ENCODE measurements around the gene PLEKHA1.
A peak's percentile ranks its signal among the peaks of the same experiment; 100 is the strongest.

The PLEKHA1 gene

DNA sequence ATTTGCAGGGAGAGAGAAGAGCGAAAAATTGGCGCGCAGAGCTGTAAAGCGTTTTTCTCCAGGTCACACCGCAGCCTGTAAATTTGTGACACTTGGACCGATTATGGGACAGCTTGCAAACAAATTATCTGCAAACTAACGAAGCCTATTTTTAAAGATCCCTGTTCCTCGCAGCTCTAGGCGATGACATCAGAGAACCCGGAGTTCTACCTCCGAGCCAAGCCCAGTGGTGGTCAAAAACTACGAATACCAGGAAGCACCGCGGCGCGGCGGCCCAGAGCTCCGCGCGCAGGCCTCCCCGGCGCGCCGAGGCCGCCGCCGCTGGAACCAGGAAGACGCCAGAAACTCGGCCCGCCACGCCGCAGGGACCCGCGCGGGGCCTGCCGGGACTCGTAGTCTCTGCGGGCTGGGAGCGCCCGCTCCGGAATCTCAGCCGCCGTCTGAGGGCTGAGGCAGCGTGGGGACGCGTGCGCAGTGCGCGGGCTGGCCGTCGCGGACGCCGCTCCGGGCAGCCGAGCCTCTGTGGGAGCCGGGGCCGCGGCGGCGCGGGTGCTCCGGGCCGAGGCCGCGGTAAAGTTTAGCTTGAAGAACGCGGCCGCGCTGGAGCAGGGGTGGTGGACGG is at the start of gene PLEKHA1:
Gene PLEKHA1 (plus strand): TSS at position 472 of the 622 bp plus-strand sequence. CDS start 18,493 bp downstream, outside the sequence.
- H3K4me3 ChIP-seq (ENCODE audit: low read depth in 1 of 2, low read length in 2 of 2), result peak within 1 kb of the TSS; percentile 47 to 77; a peak in 3 of 4 replicates
- TF ChIP-seq EZH2 (IDR thresholded peaks at IDR 0.05; ENCODE audit: borderline replicate concordance, low read depth, low read length, severe bottlenecking), result no peak
- TF ChIP-seq, protein P1, sequence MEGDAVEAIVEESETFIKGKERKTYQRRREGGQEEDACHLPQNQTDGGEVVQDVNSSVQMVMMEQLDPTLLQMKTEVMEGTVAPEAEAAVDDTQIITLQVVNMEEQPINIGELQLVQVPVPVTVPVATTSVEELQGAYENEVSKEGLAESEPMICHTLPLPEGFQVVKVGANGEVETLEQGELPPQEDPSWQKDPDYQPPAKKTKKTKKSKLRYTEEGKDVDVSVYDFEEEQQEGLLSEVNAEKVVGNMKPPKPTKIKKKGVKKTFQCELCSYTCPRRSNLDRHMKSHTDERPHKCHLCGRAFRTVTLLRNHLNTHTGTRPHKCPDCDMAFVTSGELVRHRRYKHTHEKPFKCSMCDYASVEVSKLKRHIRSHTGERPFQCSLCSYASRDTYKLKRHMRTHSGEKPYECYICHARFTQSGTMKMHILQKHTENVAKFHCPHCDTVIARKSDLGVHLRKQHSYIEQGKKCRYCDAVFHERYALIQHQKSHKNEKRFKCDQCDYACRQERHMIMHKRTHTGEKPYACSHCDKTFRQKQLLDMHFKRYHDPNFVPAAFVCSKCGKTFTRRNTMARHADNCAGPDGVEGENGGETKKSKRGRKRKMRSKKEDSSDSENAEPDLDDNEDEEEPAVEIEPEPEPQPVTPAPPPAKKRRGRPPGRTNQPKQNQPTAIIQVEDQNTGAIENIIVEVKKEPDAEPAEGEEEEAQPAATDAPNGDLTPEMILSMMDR (IDR thresholded peaks at IDR 0.05; ENCODE audit: borderline replicate concordance, extremely low read depth, low read length, poor library complexity, severe bottlenecking), result no peak
- H3K27ac ChIP-seq (ENCODE audit: low read length), result peak within 1 kb of the TSS; percentile 81
- H3K9me3 ChIP-seq (ENCODE audit: insufficient read depth, low read length, severe bottlenecking), result no peaks in the 10 kb centered on the region
- H3K36me3 ChIP-seq (ENCODE audit: insufficient read depth, low read length), result no peaks in the 10 kb centered on the region
- peak; percentile 85 for ATAC-seq (ENCODE audit: insufficient read depth, low read depth)
- H3K4me1 ChIP-seq (ENCODE audit: insufficient read depth, low read length), result peaks cover 37% of the 10 kb centered on the region
- H3K27me3 ChIP-seq (ENCODE audit: insufficient read depth, low read length, poor library complexity), result no peaks in the 10 kb centered on the region
- H3K79me2 ChIP-seq (ENCODE audit: insufficient read depth, low read length), result peaks cover 35% of the 10 kb centered on the region
- H4K20me1 ChIP-seq (ENCODE audit: insufficient read depth, low read length), result no peaks in the 10 kb centered on the region
- peak within 1 kb of the TSS; percentile 65 for H2AFZ ChIP-seq (ENCODE audit: low read depth, low read length)
- H3K4me2 ChIP-seq (ENCODE audit: insufficient read depth, low read length), result peak within 1 kb of the TSS; percentile 74
- peak within 1 kb of the TSS; percentile 69 for H3K9ac ChIP-seq (ENCODE audit: low read depth, low read length)
- peak; percentile 87 for DNase-seq

DNA sequence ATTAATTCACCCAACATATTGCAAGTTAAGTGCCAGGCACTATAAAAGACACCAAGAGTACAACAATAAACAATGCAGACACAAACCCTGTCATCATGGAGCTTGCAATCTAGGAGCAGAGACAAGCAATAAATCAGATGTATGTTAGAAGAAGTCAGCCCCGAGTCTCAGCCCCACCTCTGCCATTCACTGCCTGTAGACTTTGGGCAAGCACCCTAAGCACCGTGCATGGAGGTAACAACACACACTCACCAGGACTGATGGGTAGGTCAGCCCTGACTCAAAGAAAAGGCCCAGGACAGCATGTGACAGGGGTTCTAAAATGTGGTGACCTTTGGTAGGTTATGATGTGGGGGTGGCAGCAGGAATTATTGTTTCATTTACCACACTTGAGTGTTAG is 49.3 kb upstream of the PLEKHA1 start:
- Histone ChIP-seq H4K20me1 (ENCODE audit: insufficient read depth, low read length) (no peaks in the 10 kb centered on the region), H3K9ac (ENCODE audit: low read depth, low read length) (no peak overlapping the region), H3K9me3 (ENCODE audit: insufficient read depth, low read length, severe bottlenecking) (peaks cover 2% of the 10 kb centered on the region), H3K27me3 (ENCODE audit: insufficient read depth, low read length, poor library complexity) (peaks cover 8% of the 10 kb centered on the region), H3K4me3 (ENCODE audit: low read depth in 1 of 2, low read length in 2 of 2) (no peak overlapping the region), H2AFZ (ENCODE audit: low read depth, low read length) (no peak overlapping the region), H3K4me1 (ENCODE audit: insufficient read depth, low read length) (no peaks in the 10 kb centered on the region), H3K4me2 (ENCODE audit: insufficient read depth, low read length) (no peak overlapping the region), H3K36me3 (ENCODE audit: insufficient read depth, low read length) (no peaks in the 10 kb centered on the region), H3K27ac (ENCODE audit: low read length) (no peak overlapping the region), H3K79me2 (ENCODE audit: insufficient read depth, low read length) (no peaks in the 10 kb centered on the region)
- TF ChIP-seq, protein P1 (IDR thresholded peaks at IDR 0.05; ENCODE audit: borderline replicate concordance, extremely low read depth, low read length, poor library complexity, severe bottlenecking), result no peak
- TF ChIP-seq EZH2 (IDR thresholded peaks at IDR 0.05; ENCODE audit: borderline replicate concordance, low read depth, low read length, severe bottlenecking), result no peak
- ATAC-seq (ENCODE audit: insufficient read depth, low read depth) (no peak), DNase-seq (no peak)

DNA sequence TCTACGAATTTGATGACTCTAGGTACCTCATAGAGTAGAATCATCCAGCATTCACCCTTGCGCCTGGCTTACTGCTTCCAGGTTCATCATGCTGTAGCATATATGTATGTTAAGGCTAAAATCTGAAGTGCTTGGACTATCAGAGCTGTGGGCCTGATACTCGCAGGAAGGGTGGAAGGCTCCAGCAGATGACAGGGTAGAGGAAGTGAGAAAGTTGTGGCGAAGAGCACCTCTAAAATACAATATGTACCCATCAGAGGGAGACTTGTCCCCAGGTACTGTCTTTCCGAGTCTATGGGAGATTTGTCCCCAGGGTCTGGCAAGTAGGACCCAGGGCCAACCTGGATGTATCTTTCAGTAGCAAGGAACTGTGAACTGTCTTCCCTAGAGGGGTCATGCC is 48.1 kb upstream of the PLEKHA1 start:
- H4K20me1 ChIP-seq (ENCODE audit: insufficient read depth, low read length), result no peaks in the 10 kb centered on the region
- no peak overlapping the region for H2AFZ ChIP-seq (ENCODE audit: low read depth, low read length)
- no peaks in the 10 kb centered on the region for H3K4me1 ChIP-seq (ENCODE audit: insufficient read depth, low read length)
- H3K27ac ChIP-seq (ENCODE audit: low read length), result no peak overlapping the region
- peaks cover 8% of the 10 kb centered on the region for H3K27me3 ChIP-seq (ENCODE audit: insufficient read depth, low read length, poor library complexity)
- no peak overlapping the region for H3K4me3 ChIP-seq (ENCODE audit: low read depth in 1 of 2, low read length in 2 of 2)
- ATAC-seq (ENCODE audit: insufficient read depth, low read depth) (no peak), DNase-seq (no peak)
- no peaks in the 10 kb centered on the region for H3K79me2 ChIP-seq (ENCODE audit: insufficient read depth, low read length)
- TF ChIP-seq EZH2 (IDR thresholded peaks at IDR 0.05; ENCODE audit: borderline replicate concordance, low read depth, low read length, severe bottlenecking), result no peak
- TF ChIP-seq, protein P1 (IDR thresholded peaks at IDR 0.05; ENCODE audit: borderline replicate concordance, extremely low read depth, low read length, poor library complexity, severe bottlenecking), result no peak
- no peak overlapping the region for H3K4me2 ChIP-seq (ENCODE audit: insufficient read depth, low read length)
- H3K9ac ChIP-seq (ENCODE audit: low read depth, low read length), result no peak overlapping the region
- H3K9me3 ChIP-seq (ENCODE audit: insufficient read depth, low read length, severe bottlenecking), result no peaks in the 10 kb centered on the region
- no peaks in the 10 kb centered on the region for H3K36me3 ChIP-seq (ENCODE audit: insufficient read depth, low read length)

All from DND-41 (cell line).